Activated naive CD8-positive, alpha-beta T cell treated with anti-CD3 and anti-CD28 coated beads, Interleukin-2, amount 10 ng/mL, durations not matched to agents 7 days and 5 days (primary cell): ENCODE results near the gene CGB7. TPM values are rescaled to one million over a fixed set of nuclear protein-coding genes. Genes with fewer than 3 reads are reported as not detected.

Experiments used
- ATAC-seq: fragments of 150-1000 bp; cut with Tn5 transposase; one replicate; pipeline ENCODE4 v1.10.0; 2021; ENCODE audit warnings: low read depth, moderate library complexity
- POLR2A ChIA-PET: fragments of 350-600 bp; sonication (Branson Sonifier 250); formaldehyde crosslinking; loops from one replicate; lab custom pipeline; 2021; ENCODE audit warnings: antibody characterized with exemption; lab: Charles Lee
- DNase-seq: peaks from one replicate; pipeline ENCODE4 v3.0.0; 2021
- H3K27ac Mint-ChIP-seq: one replicate; pipeline ENCODE4 v1.8.0; 2022; ENCODE audit warnings: mild to moderate bottlenecking, mixed read lengths
- H3K27me3 Mint-ChIP-seq: one replicate; pipeline ENCODE4 v1.8.0; 2022; ENCODE audit warnings: mild to moderate bottlenecking, moderate library complexity, mixed read lengths
- H3K36me3 Mint-ChIP-seq: one replicate; pipeline ENCODE4 v1.8.0; 2021; ENCODE audit warnings: mild to moderate bottlenecking, mixed read lengths
- H3K4me1 Mint-ChIP-seq: one replicate; pipeline ENCODE4 v1.8.0; 2021; ENCODE audit warnings: mixed read lengths
- H3K4me3 Mint-ChIP-seq: one replicate; pipeline ENCODE4 v1.8.0; 2022; ENCODE audit warnings: mild to moderate bottlenecking, moderate library complexity, mixed read lengths
- H3K9me3 Mint-ChIP-seq: one replicate; pipeline ENCODE4 v1.8.0; 2021; ENCODE audit warnings: mixed read lengths
- microRNA-seq: library from miRNA; unstranded; fragments of <30 nt; microRNA quantifications from one replicate; pipeline ENCODE4 v1.2.0, GENCODE V29; 2022
- total RNA-seq, 2 experiments: library from RNA; stranded (reverse); gene quantifications; one replicate each; pipeline ENCODE4 v1.2.3, GENCODE V29; 2021

CGB7 gene
- total RNA-seq, 2 experiments from 2014 or later = not detected

DNA sequence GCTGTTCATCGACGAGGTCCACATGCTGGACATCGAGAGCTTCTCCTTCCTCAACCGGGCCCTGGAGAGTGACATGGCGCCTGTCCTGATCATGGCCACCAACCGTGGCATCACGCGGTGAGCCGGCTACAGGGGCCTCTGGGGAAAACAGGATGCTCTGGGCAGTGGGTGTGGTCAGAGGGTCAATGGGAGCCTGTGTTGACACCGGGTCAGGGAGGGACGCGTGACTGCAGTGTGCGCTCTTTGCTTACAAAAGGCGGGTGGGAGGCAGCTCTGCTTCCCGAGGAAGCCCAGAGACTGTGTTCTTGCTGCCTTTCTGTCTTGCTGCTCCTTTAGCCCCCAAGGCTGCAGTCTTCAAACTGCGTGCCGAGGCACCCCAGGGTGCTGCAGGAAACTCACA is 46.4 kb downstream of the CGB7 start:
- no peaks in the 10 kb centered on the region for H3K9me3 Mint-ChIP-seq
- DNase-seq = no peak
- no peaks in the 10 kb centered on the region for H3K27me3 Mint-ChIP-seq
- H3K4me3 Mint-ChIP-seq = no peak overlapping the region
- peaks cover 3% of the 10 kb centered on the region for H3K36me3 Mint-ChIP-seq
- POLR2A ChIA-PET = no interaction called here
- H3K27ac Mint-ChIP-seq = no peak overlapping the region
- no peaks in the 10 kb centered on the region for H3K4me1 Mint-ChIP-seq
- ATAC-seq = no peak

DNA sequence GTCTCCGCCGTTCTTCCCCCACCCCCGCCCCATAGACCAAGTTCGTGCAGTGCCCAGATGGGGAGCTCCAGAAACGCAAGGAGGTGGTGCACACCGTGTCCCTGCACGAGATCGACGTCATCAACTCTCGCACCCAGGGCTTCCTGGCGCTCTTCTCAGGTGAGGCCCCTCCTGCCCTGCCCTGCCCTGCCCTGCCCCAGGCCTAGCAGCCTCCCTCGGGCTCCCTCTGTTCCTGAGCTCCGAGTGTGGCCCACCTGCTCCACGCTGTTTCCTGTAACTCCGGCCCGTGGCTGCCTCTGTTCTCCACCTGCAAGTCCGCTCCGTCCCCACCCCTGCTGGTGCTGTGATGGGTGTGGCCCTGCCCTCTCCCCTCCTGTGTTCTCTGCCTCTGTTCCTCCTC is 47.1 kb downstream of the CGB7 start:
- Mint-ChIP-seq H3K27me3 (no peaks in the 10 kb centered on the region), H3K36me3 (peaks cover 3% of the 10 kb centered on the region), H3K27ac (no peak overlapping the region), H3K4me3 (no peak overlapping the region), H3K4me1 (no peaks in the 10 kb centered on the region), H3K9me3 (no peaks in the 10 kb centered on the region)
- DNase-seq (no peak), ATAC-seq (no peak)
- POLR2A ChIA-PET = interaction anchor here (0.6 kb wide), 1 partner anchor 806 kb away, joined by 3 read pairs; no protein-coding TSS in a partner anchor

DNA sequence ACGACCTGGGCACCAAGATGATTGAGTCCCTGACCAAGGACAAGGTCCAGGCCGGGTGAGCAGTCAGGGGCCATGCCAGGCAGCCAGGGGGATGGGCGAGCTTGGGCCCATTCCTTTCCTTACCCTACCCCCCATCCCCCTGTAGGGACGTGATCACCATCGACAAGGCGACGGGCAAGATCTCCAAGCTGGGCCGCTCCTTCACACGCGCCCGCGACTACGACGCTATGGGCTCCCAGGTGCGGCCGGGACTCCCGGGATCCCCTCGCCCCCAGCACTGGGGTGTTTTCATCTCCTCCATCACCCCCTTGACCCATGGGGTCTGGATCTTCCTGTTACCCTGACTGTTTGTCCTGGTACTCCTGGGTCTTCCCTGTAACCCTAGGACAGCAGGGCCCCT is 47.7 kb downstream of the CGB7 start:
- ATAC-seq = no peak
- no peaks in the 10 kb centered on the region for H3K27me3 Mint-ChIP-seq
- no peaks in the 10 kb centered on the region for H3K4me1 Mint-ChIP-seq
- POLR2A ChIA-PET = no interaction called here
- no peak overlapping the region for H3K4me3 Mint-ChIP-seq
- H3K36me3 Mint-ChIP-seq = peaks cover 4% of the 10 kb centered on the region
- DNase-seq = no peak
- H3K9me3 Mint-ChIP-seq = no peaks in the 10 kb centered on the region
- H3K27ac Mint-ChIP-seq = no peak overlapping the region

DNA sequence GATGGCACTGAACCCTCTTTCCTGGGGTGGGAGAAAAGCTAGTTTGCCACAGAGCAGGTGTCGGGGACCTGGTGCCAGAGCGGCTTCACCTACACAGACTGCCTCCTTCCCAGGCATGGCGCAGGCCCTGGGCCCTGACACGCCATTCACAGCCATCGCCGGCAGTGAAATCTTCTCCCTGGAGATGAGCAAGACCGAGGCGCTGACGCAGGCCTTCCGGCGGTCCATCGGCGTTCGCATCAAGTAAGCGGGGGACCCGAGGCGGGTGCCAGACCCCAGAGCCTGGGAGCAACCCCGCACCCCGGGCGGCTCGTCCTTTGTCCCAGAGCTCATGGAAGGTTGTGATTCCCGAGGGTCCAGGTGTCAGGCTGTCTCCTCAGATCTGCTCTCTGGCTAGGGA is 50.6 kb downstream of the CGB7 start:
- H3K4me3 Mint-ChIP-seq = no peak overlapping the region
- DNase-seq = no peak
- H3K27me3 Mint-ChIP-seq = no peaks in the 10 kb centered on the region
- no peak for ATAC-seq
- no peaks in the 10 kb centered on the region for H3K4me1 Mint-ChIP-seq
- H3K9me3 Mint-ChIP-seq = no peaks in the 10 kb centered on the region
- POLR2A ChIA-PET = interaction anchor here (1.1 kb wide), 1 partner anchor 13 kb away, joined by 7 read pairs; the partner anchor contains the start of gene RUVBL2
- no peak overlapping the region for H3K27ac Mint-ChIP-seq
- H3K36me3 Mint-ChIP-seq = peaks cover 4% of the 10 kb centered on the region

DNA sequence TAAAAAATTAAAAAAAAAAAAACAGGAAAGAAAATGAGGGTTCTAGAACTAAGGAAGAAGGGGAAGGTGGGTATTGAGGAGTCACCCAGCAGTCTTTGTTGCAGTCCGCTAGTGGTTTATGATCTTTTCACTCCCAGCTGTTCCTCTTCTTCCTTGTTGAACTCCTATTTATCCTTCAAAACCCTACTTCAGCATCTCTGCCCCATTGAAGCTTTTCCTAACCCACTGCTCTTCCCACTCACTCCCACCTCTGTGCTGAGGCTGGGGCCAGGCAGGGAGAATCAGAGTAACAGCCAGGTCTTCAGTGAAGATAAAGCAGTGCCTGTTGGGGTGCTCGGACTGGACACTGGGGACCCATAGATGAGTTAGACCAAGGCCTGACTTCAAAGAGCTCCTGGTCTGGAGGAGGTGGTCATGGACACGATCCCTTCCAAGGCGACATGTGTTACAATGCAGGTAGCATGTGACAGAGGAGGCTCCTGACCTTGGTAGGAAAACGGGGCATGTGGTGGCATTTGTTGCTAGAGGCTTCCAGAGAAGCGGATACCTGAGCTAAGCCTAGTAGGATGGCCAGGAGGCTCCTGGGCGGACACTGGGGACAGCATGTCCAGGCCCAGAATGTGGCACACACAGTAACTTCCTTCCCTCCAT is 52.5 kb downstream of the CGB7 start:
- H3K36me3 Mint-ChIP-seq = peaks cover 1% of the 10 kb centered on the region
- H3K27me3 Mint-ChIP-seq = no peaks in the 10 kb centered on the region
- ATAC-seq (no peak), DNase-seq (no peak)
- POLR2A ChIA-PET = interaction anchor here (0.8 to 1.5 kb wide), 2 partner anchors 11 to 83 kb away, joined by 3 to 5 read pairs; partner anchors contain the start of gene RUVBL2
- H3K4me3 Mint-ChIP-seq = no peak overlapping the region
- H3K9me3 Mint-ChIP-seq = no peaks in the 10 kb centered on the region
- no peak overlapping the region for H3K27ac Mint-ChIP-seq
- H3K4me1 Mint-ChIP-seq = no peaks in the 10 kb centered on the region

Small RNA genes lying within 50 kb of the gene (microRNA-seq; reads per million reads assigned to microRNA genes)
- gene MIR6798 = not detected

Other genes with a start within 250 kb of the CGB7 start
- gene BCAT2, start 246.7 kb downstream of the CGB7 start, total RNA-seq = 10 to 100 TPM; 40.6 to 43.9 TPM
- 1 to 10 TPM; 2.6 to 3.3 TPM for gene HSD17B14, start 221.3 kb downstream of the CGB7 start, total RNA-seq
- gene PLEKHA4, start 189.1 kb downstream of the CGB7 start, total RNA-seq = 1 to 10 TPM; 4.0 to 7.0 TPM
- gene PPP1R15A, start 185.3 kb downstream of the CGB7 start, total RNA-seq = 10 to 100 TPM; 82.8 to 83.9 TPM
- under 1 TPM in 1 of 2 experiments, not detected in 1; 0.17 TPM for gene TULP2, start 159.0 kb downstream of the CGB7 start, total RNA-seq
- 100 to 1,000 TPM; 203 to 214 TPM for gene NUCB1, start 157.4 kb downstream of the CGB7 start, total RNA-seq
- 1 to 10 TPM; 1.7 to 2.6 TPM for gene DHDH, start 124.0 kb downstream of the CGB7 start, total RNA-seq
- 100 to 1,000 TPM; 285 to 296 TPM for gene BAX, start 102.9 kb downstream of the CGB7 start, total RNA-seq
- 1,000 to 10,000 TPM; 1,232 to 1,343 TPM for gene FTL, start 92.4 kb downstream of the CGB7 start, total RNA-seq
- 10 to 100 TPM; 58.0 to 63.1 TPM for gene GYS1, start 64.4 kb downstream of the CGB7 start, total RNA-seq
- 10 to 100 TPM; 71.3 to 76.1 TPM for gene RUVBL2, start 63.9 kb downstream of the CGB7 start, total RNA-seq
- not detected for gene LHB, start 40.7 kb downstream of the CGB7 start, total RNA-seq
- not detected for gene CGB3, start 33.4 kb downstream of the CGB7 start, total RNA-seq
- not detected for gene CGB2, start 25.9 kb downstream of the CGB7 start, total RNA-seq
- not detected for gene CGB1, start 20.9 kb downstream of the CGB7 start, total RNA-seq
- gene CGB5, start 13.9 kb downstream of the CGB7 start, total RNA-seq = not detected
- gene CGB8, start 8.6 kb downstream of the CGB7 start, total RNA-seq = not detected
- not detected for gene NTF4, start 7.1 kb upstream of the CGB7 start, total RNA-seq
- not detected for gene KCNA7, start 14.9 kb upstream of the CGB7 start, total RNA-seq
- gene SNRNP70, start 27.7 kb upstream of the CGB7 start, total RNA-seq = 100 to 1,000 TPM; 321 to 328 TPM
- 10 to 100 TPM in 1 of 2 experiments, 1 to 10 TPM in 1; 8.9 to 10.1 TPM for gene LIN7B, start 56.6 kb upstream of the CGB7 start, total RNA-seq
- 1 to 10 TPM; 1.3 to 1.7 TPM for gene C19orf73, start 61.4 kb upstream of the CGB7 start, total RNA-seq
- 1 to 10 TPM; 3.6 to 4.6 TPM for gene PPFIA3, start 61.8 kb upstream of the CGB7 start, total RNA-seq
- gene HRC, start 97.6 kb upstream of the CGB7 start, total RNA-seq = not detected
- gene TRPM4, start 100.0 kb upstream of the CGB7 start, total RNA-seq = under 1 TPM; 0.19 to 0.34 TPM